Parietal lobe (tissue), 1 donor: ENCODE results near the gene CPB1. TPM values are rescaled to one million over a fixed set of nuclear protein-coding genes. Genes with fewer than 3 reads are reported as not detected.

Experiments used
- total RNA-seq: library from RNA; depleted of rRNA; stranded (reverse); fragments of >200 nt; gene quantifications from one replicate; pipeline ENCODE4 v1.2.3, GENCODE V29; 2014

The CPB1 gene
- not detected for total RNA-seq

DNA sequence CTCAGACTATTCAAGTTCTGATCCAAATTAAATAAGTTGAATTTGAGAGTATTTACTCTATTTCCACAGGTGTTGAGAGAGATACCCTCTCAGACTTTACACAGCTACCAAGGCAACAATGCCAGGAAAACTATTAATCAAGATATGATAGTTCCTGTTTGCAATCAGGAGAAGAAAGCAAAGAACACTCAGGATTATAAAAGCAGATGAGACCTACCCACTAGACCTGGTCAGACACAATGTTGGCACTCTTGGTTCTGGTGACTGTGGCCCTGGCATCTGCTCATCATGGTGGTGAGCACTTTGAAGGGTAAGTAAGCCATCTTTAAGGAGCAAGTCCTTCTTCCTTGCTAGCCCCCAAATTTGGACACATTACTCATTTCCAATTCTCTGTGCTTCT lies at the start of gene CPB1:
Gene CPB1 (plus strand): TSS at position 227 of the 400 bp plus-strand sequence. CDS start 13 bp downstream, at position 240.

DNA sequence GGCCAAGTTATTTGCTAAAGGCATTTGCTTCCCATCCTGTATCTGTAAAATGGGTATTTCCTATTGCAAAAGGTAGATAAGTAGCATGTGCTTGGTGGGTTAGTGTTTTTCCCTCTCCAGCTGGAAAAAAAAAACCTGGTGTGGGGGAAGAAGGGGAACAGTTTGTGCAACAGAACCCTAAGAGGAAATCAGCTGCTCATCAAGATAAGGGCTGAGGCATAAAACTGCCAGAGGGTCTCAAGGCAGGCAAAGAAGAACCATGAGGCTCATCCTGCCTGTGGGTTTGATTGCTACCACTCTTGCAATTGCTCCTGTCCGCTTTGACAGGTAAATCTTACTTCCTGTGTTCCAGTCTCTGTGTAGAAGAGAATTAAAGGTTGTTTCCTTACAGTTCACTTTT lies 37.4 kb downstream of the CPB1 start, which contains the start of gene CPA3:
Gene CPA3 (plus strand): TSS at position 248 of the 400 bp plus-strand sequence. CDS start 12 bp downstream, at position 260.

Other genes with a start within 250 kb of the CPB1 start
- 0.31 TPM for gene AGTR1, start 129.9 kb upstream of the CPB1 start, total RNA-seq
- gene CPA3, start 37.5 kb downstream of the CPB1 start, total RNA-seq, result not detected
- gene GYG1, start 163.7 kb downstream of the CPB1 start, total RNA-seq, result 5.6 TPM